ENCODE data around the gene ADCY3. TPM values are rescaled to one million over a fixed set of nuclear protein-coding genes. Genes with fewer than 3 reads are reported as not detected.

ADCY3 gene
- total and polyA plus RNA-seq, 9 donors: 27.1 to 150 (median 97.4) TPM

- TF ChIP-seq CTCF (IDR thresholded peaks at IDR 0.05) (no peak), EP300 (IDR thresholded peaks at IDR 0.05) (no peak), POLR2A (IDR thresholded peaks at IDR 0.05) (no peak)
- Histone ChIP-seq H3K4me3 (no peak overlapping the region), H3K27ac (no peak overlapping the region), H3K4me1 (ENCODE audit: insufficient read depth) (no peaks in the 10 kb centered on the region), H3K27me3 (no peaks in the 10 kb centered on the region), H3K36me3 (no peaks in the 10 kb centered on the region), H3K9me3 (no peaks in the 10 kb centered on the region)
- intact Hi-C loops (cut with DNase I): no loop called here
- no peak for DNase-seq
- 85 to 89% (median 87%) methylated on average over 3 of the region's 3 CpGs for WGBS, 3 donors
Observed at GRCh38 chr2:24783641-24784040, 136.4 kb downstream of the ADCY3 start.

DNA sequence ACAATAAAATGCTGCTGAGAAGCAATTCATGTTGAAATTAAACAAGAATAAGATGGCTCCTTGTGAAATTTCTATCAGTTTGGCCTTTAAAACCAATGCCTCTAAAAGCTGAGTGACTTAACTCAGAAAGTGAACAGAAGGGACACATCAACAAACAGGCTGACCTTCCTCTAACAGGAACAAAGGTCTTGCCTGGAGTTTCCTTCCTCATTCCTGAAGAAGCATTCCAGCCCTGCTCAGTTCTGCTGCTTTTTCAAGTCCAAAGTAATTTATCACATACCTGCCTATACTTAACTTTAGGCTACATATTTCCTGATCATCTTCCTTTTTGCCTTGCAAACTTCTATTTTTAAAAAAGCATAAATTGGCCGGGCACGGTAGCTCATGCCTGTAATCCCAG, 140.9 kb downstream of the ADCY3 start:
- no peak for TF ChIP-seq POLR2A (IDR thresholded peaks at IDR 0.05)
- TF ChIP-seq EP300 (IDR thresholded peaks at IDR 0.05): no peak
- no peak for TF ChIP-seq CTCF (IDR thresholded peaks at IDR 0.05)
- WGBS, 3 donors: 71 to 81% (median 77%) methylated on average over 2 of the region's 2 CpGs

GRCh38 chr2:24774373-24774772, 145.7 kb downstream of the ADCY3 start:
- H3K4me3 ChIP-seq: no peak overlapping the region
- DNase-seq: no peak
- no peaks in the 10 kb centered on the region for H3K36me3 ChIP-seq
- no peaks in the 10 kb centered on the region for H3K4me1 ChIP-seq (ENCODE audit: insufficient read depth)
- no peaks in the 10 kb centered on the region for H3K9me3 ChIP-seq
- TF ChIP-seq POLR2A (IDR thresholded peaks at IDR 0.05) (no peak), EP300 (IDR thresholded peaks at IDR 0.05) (no peak), CTCF (IDR thresholded peaks at IDR 0.05) (no peak)
- no peak overlapping the region for H3K27ac ChIP-seq
- intact Hi-C loops (cut with DNase I): no loop called here
- no peaks in the 10 kb centered on the region for H3K27me3 ChIP-seq
- WGBS, 3 donors: 53 to 69% (median 56%) methylated on average over 3 of the region's 3 CpGs

More for the DNA sequence above, 140.9 kb downstream of the ADCY3 start:
- Histone ChIP-seq H3K4me3 (no peak overlapping the region), H3K9me3 (no peaks in the 10 kb centered on the region), H3K27me3 (no peaks in the 10 kb centered on the region), H3K4me1 (ENCODE audit: insufficient read depth) (no peaks in the 10 kb centered on the region), H3K36me3 (no peaks in the 10 kb centered on the region), H3K27ac (no peak overlapping the region)
- DNase-seq: no peak
- intact Hi-C loops (cut with DNase I): no loop called here

- Histone ChIP-seq H3K4me1 (ENCODE audit: insufficient read depth) (no peaks in the 10 kb centered on the region), H3K9me3 (no peaks in the 10 kb centered on the region), H3K36me3 (no peaks in the 10 kb centered on the region), H3K27ac (no peak overlapping the region), H3K4me3 (no peak overlapping the region), H3K27me3 (no peaks in the 10 kb centered on the region)
- TF ChIP-seq POLR2A (IDR thresholded peaks at IDR 0.05) (no peak), EP300 (IDR thresholded peaks at IDR 0.05) (no peak), CTCF (IDR thresholded peaks at IDR 0.05) (no peak)
- intact Hi-C loops (cut with DNase I): no loop called here
- DNase-seq: no peak
- WGBS, 3 donors: 80 to 89% (median 87%) methylated on average over 5 of the region's 5 CpGs
Observed at GRCh38 chr2:24771764-24772586, 148.1 kb downstream of the ADCY3 start.
